Measurements from ENCODE around the gene BFSP1.

DNA sequence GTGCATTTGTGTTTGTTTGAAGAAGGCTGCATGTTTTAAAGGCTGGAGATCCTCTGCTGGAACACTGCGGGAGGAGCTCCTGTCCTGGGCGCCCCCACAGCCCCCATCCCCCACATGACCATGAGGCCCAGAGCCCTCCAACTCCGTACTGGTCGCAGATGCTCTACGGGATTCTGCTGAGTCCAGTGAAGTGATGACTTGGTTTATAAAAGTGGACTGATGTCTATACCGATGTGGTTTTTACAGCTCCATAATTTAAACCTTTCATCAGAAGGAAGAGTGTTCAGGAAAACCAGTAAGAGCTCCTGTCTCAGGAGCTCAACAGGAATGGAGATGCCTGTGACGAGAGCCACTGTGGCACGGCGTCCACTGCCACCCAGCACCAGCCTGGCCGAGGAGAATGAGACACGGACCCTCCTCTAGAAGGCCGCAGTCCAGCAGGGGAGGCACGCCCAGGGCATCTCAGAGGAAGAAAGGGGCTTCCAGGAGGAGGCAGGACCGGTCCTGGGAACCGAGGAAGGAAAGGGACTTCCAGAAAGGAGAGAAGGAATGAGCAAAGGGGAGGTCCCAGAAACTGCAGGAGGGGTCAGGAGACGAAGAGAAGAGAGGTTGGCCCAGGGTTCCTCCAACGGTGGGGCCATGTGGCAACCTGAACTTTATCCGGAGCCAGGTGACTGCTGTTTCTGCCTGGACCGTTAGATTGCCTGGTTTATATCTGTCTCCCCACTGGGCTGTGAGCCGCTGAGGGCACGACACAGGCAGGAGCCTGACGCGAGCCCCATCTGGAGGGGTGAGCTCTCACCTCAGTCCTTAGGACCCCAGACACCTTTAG, 26.9 kb downstream of the BFSP1 start:
- no peak for TF ChIP-seq CTCF (IDR thresholded peaks at IDR 0.05)
- no peak for TF ChIP-seq EP300 (IDR thresholded peaks at IDR 0.05)
- no peak for TF ChIP-seq POLR2A (IDR thresholded peaks at IDR 0.05)

Data from sigmoid colon (tissue), 4 donors.